ENCODE data around the gene VWA3B.

DNA sequence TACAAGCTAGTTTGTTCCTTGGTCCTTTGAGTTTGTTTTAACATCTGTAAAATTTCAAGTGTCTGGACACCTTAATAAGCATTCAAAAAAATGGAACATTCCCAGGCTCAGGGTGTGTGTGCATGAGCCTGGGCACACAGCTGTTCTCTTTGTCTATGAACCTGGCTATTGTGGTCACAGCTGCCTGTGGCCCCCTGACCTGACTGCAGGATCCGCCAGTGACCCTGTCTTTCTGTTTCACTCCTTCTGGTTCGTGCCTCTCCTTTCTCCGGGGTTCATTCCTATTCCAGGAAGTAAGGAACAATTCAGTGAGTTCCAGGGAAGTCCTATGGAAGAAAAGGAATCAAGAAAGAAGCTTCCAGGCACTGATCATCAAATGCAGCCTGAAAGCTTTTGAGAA lies 35.6 kb downstream of the VWA3B start:
- TF ChIP-seq, protein P1, sequence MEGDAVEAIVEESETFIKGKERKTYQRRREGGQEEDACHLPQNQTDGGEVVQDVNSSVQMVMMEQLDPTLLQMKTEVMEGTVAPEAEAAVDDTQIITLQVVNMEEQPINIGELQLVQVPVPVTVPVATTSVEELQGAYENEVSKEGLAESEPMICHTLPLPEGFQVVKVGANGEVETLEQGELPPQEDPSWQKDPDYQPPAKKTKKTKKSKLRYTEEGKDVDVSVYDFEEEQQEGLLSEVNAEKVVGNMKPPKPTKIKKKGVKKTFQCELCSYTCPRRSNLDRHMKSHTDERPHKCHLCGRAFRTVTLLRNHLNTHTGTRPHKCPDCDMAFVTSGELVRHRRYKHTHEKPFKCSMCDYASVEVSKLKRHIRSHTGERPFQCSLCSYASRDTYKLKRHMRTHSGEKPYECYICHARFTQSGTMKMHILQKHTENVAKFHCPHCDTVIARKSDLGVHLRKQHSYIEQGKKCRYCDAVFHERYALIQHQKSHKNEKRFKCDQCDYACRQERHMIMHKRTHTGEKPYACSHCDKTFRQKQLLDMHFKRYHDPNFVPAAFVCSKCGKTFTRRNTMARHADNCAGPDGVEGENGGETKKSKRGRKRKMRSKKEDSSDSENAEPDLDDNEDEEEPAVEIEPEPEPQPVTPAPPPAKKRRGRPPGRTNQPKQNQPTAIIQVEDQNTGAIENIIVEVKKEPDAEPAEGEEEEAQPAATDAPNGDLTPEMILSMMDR (IDR thresholded peaks at IDR 0.05): no peak
- no peak for TF ChIP-seq POLR2AphosphoS5 (IDR thresholded peaks at IDR 0.05)

All from prostate gland (tissue), 2 donors.